CD4-positive, alpha-beta T cell treated with Interleukin-4 for 4 hours (primary cell): ENCODE results near the gene COL23A1.

Source experiments
- DNase-seq: peaks from one replicate; pipeline ENCODE4 v3.0.0-alpha.2; 2020

COL23A1 gene

GRCh38 chr5:178350361-178351220 is 239.6 kb downstream of the COL23A1 start:
- DNase-seq, result no peak

- no peak for DNase-seq
Observed at GRCh38 chr5:178349625-178350353, 240.4 kb downstream of the COL23A1 start.

GRCh38 chr5:178349075-178349511 is 241.1 kb downstream of the COL23A1 start:
- DNase-seq, result no peak

DNA sequence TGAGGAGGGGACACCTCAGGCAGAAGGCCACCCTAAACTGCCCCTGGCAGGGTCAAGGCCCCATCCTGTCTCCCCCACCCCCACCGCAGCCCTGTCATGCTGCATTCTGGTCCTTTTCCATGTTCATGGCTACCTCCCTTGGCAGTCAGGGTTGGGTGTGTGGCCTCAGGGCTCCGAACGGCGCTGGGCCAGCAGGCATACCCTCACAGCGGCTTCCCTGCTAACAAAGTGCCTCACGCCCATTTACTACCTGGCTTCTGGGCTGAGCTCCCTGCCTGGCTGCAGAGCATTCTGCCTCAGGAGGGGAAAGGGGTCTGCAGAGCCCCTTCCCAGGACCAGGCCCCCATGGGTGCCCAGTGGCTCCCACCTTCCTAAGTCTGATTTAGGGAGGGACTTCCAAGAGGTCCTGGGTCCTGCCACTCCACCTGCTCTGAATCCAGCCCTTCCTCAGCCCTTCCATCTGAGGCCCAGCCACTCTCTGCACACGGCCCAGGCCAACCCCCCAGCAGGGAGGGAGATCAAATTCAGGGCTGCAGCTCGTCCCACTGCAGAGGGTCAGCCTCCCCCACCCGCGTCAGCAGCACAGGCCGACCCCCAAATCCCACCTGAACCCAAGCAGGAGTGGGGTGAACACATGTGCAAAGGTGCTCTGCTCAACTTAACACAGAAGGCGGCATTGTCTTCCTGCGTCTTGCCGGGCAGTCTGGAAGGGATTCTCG is 241.7 kb downstream of the COL23A1 start:
- no peak for DNase-seq

GRCh38 chr5:178347956-178348355 is 242.2 kb downstream of the COL23A1 start:
- no peak for DNase-seq

DNA sequence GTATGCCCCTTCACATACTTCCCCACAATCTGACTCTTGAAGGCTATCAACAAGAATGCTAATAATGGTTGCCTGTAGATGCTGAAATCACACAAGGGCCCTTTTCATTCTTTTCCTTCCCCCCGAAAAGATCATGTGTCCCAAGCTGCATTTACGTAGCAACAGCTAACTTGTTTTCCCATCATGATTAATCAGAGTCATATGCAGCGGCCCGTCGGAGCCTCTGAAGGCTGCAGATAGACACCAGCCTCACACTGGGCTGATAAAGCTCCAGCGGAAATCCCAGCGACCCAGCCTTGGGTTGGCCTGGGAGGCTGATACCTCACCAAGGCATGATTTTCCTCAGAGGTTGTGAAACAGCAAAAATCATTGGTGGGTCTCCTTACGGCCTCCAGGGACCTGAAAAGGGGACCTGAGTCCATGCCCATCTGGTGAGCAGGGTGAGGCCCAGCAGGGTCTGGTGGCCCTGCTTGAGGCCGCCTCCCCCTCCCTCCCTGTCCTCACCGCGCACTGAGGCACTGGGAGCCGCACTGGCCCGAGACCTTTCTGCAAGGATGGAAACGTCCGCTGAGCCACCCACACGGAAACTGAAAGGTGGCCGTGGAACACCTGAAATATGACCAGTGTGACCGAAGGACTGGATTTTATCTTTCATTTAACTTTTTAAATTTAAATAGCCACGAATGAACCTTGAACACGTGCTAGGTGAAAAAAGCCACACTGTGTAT is 243.4 kb downstream of the COL23A1 start:
- DNase-seq, result no peak

DNA sequence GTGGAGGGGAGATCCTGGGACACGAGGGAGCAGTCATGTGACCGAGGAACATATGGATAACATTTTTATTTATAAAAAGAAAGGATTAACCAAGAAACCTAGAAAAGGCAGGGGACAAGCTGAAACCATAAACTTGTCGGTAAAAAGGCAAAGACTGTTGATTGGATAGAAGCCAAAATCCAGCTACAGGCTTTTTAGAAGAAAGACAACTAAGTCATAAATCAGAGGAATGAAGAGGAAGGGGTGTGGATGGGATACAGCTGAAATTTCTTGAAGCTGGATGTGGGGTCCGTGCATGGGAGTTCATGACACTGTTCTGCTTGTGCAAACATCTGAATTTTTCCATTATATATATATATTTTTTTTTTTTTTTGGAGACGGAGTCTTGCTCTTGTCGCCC is 246.9 kb downstream of the COL23A1 start:
- DNase-seq, result no peak

DNA sequence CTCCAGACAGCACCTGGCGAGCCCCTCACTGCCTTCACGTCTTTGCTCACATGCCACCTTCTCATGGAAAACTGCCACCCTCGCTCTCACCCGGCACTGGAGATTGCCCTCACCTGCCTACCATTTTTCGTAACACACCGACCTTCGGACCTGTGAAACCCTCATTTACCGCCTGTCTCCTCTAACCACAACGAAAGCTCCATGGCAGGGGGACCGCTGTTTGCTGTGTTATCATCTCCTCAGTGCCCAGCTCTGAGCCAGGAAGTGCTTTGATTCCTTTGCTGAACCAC is 248.4 kb downstream of the COL23A1 start:
- DNase-seq, result no peak

DNA sequence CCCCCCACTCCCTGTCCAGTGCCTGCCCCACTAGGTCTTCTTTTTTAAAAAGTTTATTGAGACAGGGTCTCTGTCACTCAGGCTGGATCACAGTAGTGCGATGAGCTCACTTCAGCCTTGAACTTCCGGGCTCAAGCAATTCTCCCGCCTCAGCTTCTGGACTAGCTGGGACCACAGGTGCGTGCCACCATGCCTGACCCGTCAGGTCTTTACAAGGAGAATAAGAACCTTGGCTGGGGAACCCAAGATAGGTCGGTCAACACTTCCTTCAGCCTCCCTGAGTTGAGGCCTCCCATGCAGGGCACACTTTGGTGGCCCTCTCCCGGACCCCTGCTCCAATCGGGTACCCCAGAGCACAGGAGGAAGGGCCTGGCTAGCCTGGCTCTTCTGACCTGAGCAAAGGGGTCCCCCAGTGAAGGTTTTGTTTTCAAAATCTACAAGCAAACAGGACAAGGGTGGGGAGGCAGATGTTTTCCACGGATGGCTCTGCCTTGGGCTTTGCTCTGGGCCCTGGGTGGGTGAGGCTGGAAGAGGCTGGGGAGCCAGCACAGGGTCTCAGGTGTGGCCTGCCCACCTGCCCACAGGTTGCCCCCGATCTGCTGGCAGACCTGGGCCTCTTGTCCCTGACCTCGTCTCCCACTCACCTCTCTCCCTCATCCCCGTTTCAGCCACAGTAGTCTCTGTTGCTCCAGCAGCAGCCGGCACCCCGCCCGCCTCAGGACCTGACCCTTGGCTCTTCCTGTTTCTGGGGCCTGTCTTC is 248.9 kb downstream of the COL23A1 start:
- DNase-seq, result no peak

GRCh38 chr5:178340637-178341036 is 249.6 kb downstream of the COL23A1 start:
- no peak for DNase-seq

GRCh38 chr5:178340187-178340586 is 250.0 kb downstream of the COL23A1 start:
- no peak for DNase-seq

DNA sequence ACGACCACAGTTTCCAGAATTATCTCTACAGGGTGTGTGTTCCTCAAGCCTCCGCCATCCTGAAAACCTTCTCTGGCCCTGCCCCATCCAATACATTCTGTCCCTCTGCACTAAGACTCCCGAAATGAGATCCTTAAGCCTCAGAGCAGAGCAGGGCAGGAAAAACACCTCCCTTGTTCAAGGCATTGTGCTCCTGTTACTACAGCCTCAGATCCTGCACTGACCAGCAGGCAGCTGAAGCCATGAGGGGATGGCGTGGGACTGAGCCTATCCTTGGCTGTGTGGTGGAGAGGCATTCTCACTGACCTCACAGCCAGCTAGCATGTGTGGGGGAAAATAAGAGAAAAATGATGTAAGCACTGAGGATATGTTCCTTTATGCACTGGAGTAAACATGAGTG is 250.9 kb downstream of the COL23A1 start:
- no peak for DNase-seq

GRCh38 chr5:178338750-178339144 is 251.4 kb downstream of the COL23A1 start:
- no peak for DNase-seq

- DNase-seq, result no peak
Observed at GRCh38 chr5:178338126-178338749, 252.0 kb downstream of the COL23A1 start.

- no peak for DNase-seq
Observed at GRCh38 chr5:178337334-178337741, 252.9 kb downstream of the COL23A1 start.

GRCh38 chr5:178336889-178337288 is 253.3 kb downstream of the COL23A1 start:
- DNase-seq, result no peak

GRCh38 chr5:178335302-178336030 is 254.7 kb downstream of the COL23A1 start:
- no peak for DNase-seq

DNA sequence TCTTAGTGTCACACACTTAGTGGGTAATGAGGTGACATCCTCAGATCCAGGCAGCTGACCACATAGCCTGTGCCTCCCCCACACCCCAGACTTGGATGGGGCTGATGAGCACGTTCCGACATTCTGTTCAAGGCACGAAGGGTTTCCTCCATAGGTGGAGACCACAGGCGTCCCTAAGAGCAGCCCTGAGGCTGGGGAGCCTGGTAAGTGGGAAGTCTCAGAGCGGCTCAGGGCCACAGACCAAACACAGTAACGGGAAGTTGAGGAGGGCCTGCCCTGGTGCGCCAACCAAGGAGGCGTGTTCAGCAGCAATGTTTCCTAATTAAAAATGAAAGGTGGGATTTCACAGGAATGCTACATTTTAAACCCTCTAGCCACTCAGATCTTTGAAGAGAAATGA is 255.3 kb downstream of the COL23A1 start:
- no peak for DNase-seq

DNA sequence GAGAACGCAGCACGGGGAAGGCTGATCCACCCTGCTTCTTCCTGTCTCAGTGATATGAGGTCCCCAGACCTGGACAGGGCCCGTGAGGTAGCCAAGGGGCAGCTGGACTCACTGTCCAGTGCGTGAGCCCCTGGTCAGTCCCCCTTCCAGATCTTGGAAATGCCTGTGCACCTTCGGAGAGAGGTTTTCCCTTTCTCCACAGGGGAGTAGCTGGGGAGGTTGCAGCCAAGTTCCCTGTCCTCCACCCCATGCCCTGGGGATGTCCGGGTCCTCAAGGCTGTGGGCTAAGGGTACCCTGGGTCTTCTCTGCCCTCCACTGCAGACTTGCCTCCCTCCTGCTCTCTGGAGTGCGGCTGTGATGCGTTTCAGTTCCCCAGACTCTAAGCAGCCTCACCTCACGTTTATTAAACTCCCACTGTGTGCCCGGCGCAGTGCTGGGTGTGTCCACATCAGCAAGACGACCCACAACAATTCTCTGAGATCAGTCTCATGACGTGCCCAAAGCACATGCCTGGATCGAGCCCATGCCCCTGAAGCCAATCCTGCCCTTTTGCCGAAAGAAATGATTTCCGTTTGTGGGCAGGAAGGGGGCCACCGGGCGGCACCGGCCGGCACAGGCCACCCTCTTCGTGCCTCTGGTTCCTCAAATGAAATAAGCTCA is 256.2 kb downstream of the COL23A1 start:
- DNase-seq, result no peak

DNA sequence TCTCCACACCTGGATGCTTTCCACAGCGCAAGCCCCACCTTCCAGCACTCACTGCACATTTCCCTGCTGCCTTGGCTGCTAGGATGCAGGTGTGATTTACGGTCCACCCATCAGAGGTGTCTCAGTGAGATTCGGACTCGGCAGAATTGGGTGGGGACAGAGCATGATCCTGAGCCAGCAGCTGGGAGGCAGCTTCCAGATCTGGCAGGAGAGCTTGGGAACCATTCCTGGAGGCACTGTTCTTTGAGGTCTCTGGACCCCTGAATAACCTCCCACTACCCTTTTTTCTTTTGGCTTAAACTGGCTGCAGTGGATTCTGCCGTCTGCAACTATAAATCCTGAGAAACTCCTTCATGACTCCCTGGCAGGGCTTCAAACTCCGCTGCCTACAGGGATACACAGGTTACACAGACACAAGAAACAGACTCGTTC is 258.0 kb downstream of the COL23A1 start:
- DNase-seq, result no peak
